ENCODE measurements around the gene ZBTB7C. TPM values are rescaled to one million over a fixed set of nuclear protein-coding genes. Genes with fewer than 3 reads are reported as not detected.

Gene ZBTB7C
- total and polyA plus RNA-seq, 2 of the 8 experiments (the other 6 are each of a cell fraction or from before 2014, with no cell fraction given): 0.15 to 0.45 TPM

- Histone ChIP-seq H2AK5ac (ENCODE audit: low read depth, low read length) (no peak overlapping the region), H3K4me3 (ENCODE audit: extremely low read depth in 1 of 4, insufficient read depth in 2 of 4, low read depth in 3 of 4, low read length in 4 of 4) (no peak overlapping the region), H2BK15ac (ENCODE audit: low read length) (0 out of 2 replicates have a peak overlapping the region, but pooled peaks have one; percentile 81), H3K9ac (replicated peaks in 1 of 4; ENCODE audit: extremely low read depth in 1 of 4, low read depth in 3 of 4, low read length in 3 of 4) (no peak overlapping the region), H3K56ac (replicated peaks; ENCODE audit: insufficient read length, low read depth, low read length) (no peak overlapping the region), H3K27me3 (replicated peaks in 1 of 4; ENCODE audit: control insufficient read depth in 3 of 4, extremely low read depth in 1 of 4, insufficient read depth in 3 of 4, low read length in 3 of 4) (peaks cover 0 to 13% (median 9%) of the 10 kb centered on the region in 4 experiments; a peak in 5 of 7 replicates), H3K23ac (ENCODE audit: insufficient read length) (no peak overlapping the region), H4K20me1 (replicated peaks in 1 of 2; ENCODE audit: control insufficient read depth in 1 of 2, insufficient read depth in 2 of 2, low read length in 2 of 2) (no peaks in the 10 kb centered on the region), H3K79me1 (ENCODE audit: low read depth, low read length) (no peaks in the 10 kb centered on the region; the same call in 1 of the 2 replicates), H4K91ac (replicated peaks; ENCODE audit: insufficient read length, low read length) (no peak overlapping the region), H4K8ac (ENCODE audit: extremely low read depth, insufficient read depth, low read length) (peak overlapping the region; percentile 18; the same call in 1 of the 2 replicates), H2BK12ac (ENCODE audit: low read depth, low read length) (no peak overlapping the region), H3K4ac (replicated peaks; ENCODE audit: insufficient read length, low read depth, low read length) (no peak overlapping the region), H3K18ac (ENCODE audit: extremely low read depth, low read length) (peak overlapping the region; percentile 32), H2BK5ac (ENCODE audit: low read depth, low read length) (peak overlapping the region; percentile 52; the same call in 1 of the 2 replicates), H3K9me3 (ENCODE audit: insufficient read depth in 2 of 2, low read depth in 1 of 2, low read length in 1 of 2) (no peaks in the 10 kb centered on the region), H2BK20ac (ENCODE audit: low read length) (no peak overlapping the region), H3K14ac (ENCODE audit: insufficient read length) (no peak overlapping the region), H3K4me1 (replicated peaks in 1 of 4; ENCODE audit: control insufficient read depth in 3 of 4, insufficient read depth in 4 of 4, low read length in 3 of 4) (peaks cover 0 to 11% (median 5%) of the 10 kb centered on the region in 4 experiments; a peak in 5 of 7 replicates), H3K79me2 (ENCODE audit: control insufficient read depth in 1 of 2, insufficient read depth in 2 of 2, low read length in 2 of 2) (no peaks in the 10 kb centered on the region), H2AFZ (ENCODE audit: low read length) (no peak overlapping the region), H3K23me2 (ENCODE audit: low read depth, low read length) (peaks cover 1% of the 10 kb centered on the region), H3K4me2 (ENCODE audit: insufficient read depth in 1 of 2, low read depth in 2 of 2, low read length in 2 of 2) (no peak overlapping the region), H3K36me3 (ENCODE audit: control insufficient read depth in 2 of 4, insufficient read depth in 4 of 4, low read length in 3 of 4) (no peaks in the 10 kb centered on the region), H2BK120ac (replicated peaks; ENCODE audit: low read depth, low read length) (no peak overlapping the region), H3K27ac (ENCODE audit: low read depth, low read length) (no peak overlapping the region), H4K5ac (ENCODE audit: insufficient read length, low read depth, low read length) (no peak overlapping the region)
- 82% methylated on average over 5 of the region's 5 CpGs; no CpG with 5 or more reads in 1 of the 2 experiments for WGBS, 2 experiments (ENCODE audit: extremely low coverage in 1 of 2, insufficient coverage in 1 of 2, insufficient read length in 1 of 2, insufficient replicate concordance in 2 of 2, low coverage in 1 of 2, low lambda C conversion rate in 2 of 2, missing lambda C conversion rate in 1 of 2)
- FAIRE-seq (no peak), DNase-seq (ENCODE audit: low read depth in 1 of 2, low spot score in 2 of 2) (no peak)
- CTCF ChIA-PET (ENCODE audit: partially characterized antibody): interaction anchor here (0.6 to 2.3 kb wide), 7 partner anchors 8 to 104 kb away, joined by 3 to 10 read pairs (median 5); no protein-coding TSS in a partner anchor
- POLR2A ChIA-PET (ENCODE audit: partially characterized antibody): interaction anchor here (1.0 to 1.6 kb wide), 3 partner anchors 17 to 228 kb away, joined by 3 to 4 read pairs (median 3); no protein-coding TSS in a partner anchor
- no peak for TF ChIP-seq SAP30 (IDR thresholded peaks at IDR 0.05; ENCODE audit: insufficient read depth, insufficient replicate concordance, low read length)
- TF ChIP-seq CHD1 (IDR thresholded peaks at IDR 0.05; ENCODE audit: low read depth, low read length): no peak
Observed at GRCh38 chr18:48002933-48003365, 406.2 kb downstream of the ZBTB7C start.
